HG03558 (cell line): ENCODE results near the gene GTF2F1.
A peak's percentile ranks its signal among the peaks of the same experiment; 100 is the strongest.
"Not testable (repeated sequence)": the region's sequence is repeated elsewhere in the genome, so short reads cannot be mapped to it uniquely, and the experiment has no call there.

Source experiments
- ATAC-seq: cut with Tn5 transposase; IDR thresholded peaks from one replicate; pipeline ENCODE4 v1.9.1; 2021; ENCODE audit warnings: moderate number of reproducible peaks; ENCODE audit not compliant: unreplicated experiment; ENCODE audit errors: extremely low read depth

The GTF2F1 gene

GRCh38 chr19:6393074-6393982 is at the start of gene GTF2F1:
Gene GTF2F1, minus strand, starts transcription at chr19:6393164. Its CDS starts 169 bp downstream, at chr19:6392995.
- peak; percentile 61 for ATAC-seq

GRCh38 chr19:6442087-6442688 is 49.2 kb upstream of the GTF2F1 start:
- no peak for ATAC-seq

GRCh38 chr19:6440905-6441304 is 47.9 kb upstream of the GTF2F1 start:
- no peak for ATAC-seq

- ATAC-seq = no peak
Measured at GRCh38 chr19:6439743-6440142, 46.8 kb upstream of the GTF2F1 start.

- ATAC-seq = no peak
Measured at GRCh38 chr19:6433663-6434062, 40.7 kb upstream of the GTF2F1 start, which contains the start of gene SLC25A41. Gene SLC25A41, minus strand, starts transcription at chr19:6433763. Its CDS starts 70 bp downstream, at chr19:6433693.

GRCh38 chr19:6433165-6433564 is 40.2 kb upstream of the GTF2F1 start:
- no peak for ATAC-seq

GRCh38 chr19:6431891-6432290 is 38.9 kb upstream of the GTF2F1 start:
- no peak for ATAC-seq

- no peak for ATAC-seq
Measured at GRCh38 chr19:6429419-6430221, 36.7 kb upstream of the GTF2F1 start.

- not testable (repeated sequence) for ATAC-seq
Measured at GRCh38 chr19:6428692-6429418, 35.9 kb upstream of the GTF2F1 start.

GRCh38 chr19:6427131-6427530 is 34.2 kb upstream of the GTF2F1 start:
- ATAC-seq = no peak

GRCh38 chr19:6425732-6426620 is 33.0 kb upstream of the GTF2F1 start:
- ATAC-seq = no peak

GRCh38 chr19:6424939-6425731 is 32.2 kb upstream of the GTF2F1 start:
- peak; percentile 73 for ATAC-seq

GRCh38 chr19:6424195-6424938 is 31.4 kb upstream of the GTF2F1 start, which contains the start of gene KHSRP:
Gene KHSRP, minus strand, starts transcription at chr19:6424811. Its CDS starts 110 bp downstream, at chr19:6424701.
- no peak for ATAC-seq

GRCh38 chr19:6423499-6424194 is 30.7 kb upstream of the GTF2F1 start:
- no peak for ATAC-seq

GRCh38 chr19:6421075-6422014 is 28.4 kb upstream of the GTF2F1 start:
- ATAC-seq = no peak

- ATAC-seq = no peak
Measured at GRCh38 chr19:6418562-6418932, 25.6 kb upstream of the GTF2F1 start.
